CD4-positive, alpha-beta T cell (primary cell): ENCODE measurements around the gene SDHAF1. TPM values are rescaled to one million over a fixed set of nuclear protein-coding genes. Genes with fewer than 3 reads are reported as not detected.

Source experiments
- total RNA-seq, 174 experiments: library from RNA in 2 of 174; stranded (reverse) in 2 of 174; gene quantifications; one replicate each; pipeline ENCODE4 v1.2.3 and lab custom pipeline; 2021 to 2026

Gene SDHAF1
- total RNA-seq, 2 experiments from 2014 or later, result 4.3 to 5.4 TPM

Other genes with a start within 250 kb of the SDHAF1 start
- 10 to 100 TPM; 74.6 to 85.8 TPM for gene U2AF1L4, start 249.8 kb upstream of the SDHAF1 start, total RNA-seq
- gene PSENEN, start 249.5 kb upstream of the SDHAF1 start, total RNA-seq, result 1 to 10 TPM; 7.3 to 9.4 TPM
- gene LIN37, start 246.6 kb upstream of the SDHAF1 start, total RNA-seq, result 1 to 10 TPM; 4.8 to 6.0 TPM
- gene HSPB6, start 238.2 kb upstream of the SDHAF1 start, total RNA-seq, result not detected
- 10 to 100 TPM; 19.4 to 22.6 TPM for gene PROSER3, start 237.0 kb upstream of the SDHAF1 start, total RNA-seq
- 10 to 100 TPM; 16.4 to 19.5 TPM for gene ARHGAP33, start 219.6 kb upstream of the SDHAF1 start, total RNA-seq
- not detected for gene PRODH2, start 182.3 kb upstream of the SDHAF1 start, total RNA-seq
- not detected for gene NPHS1, start 142.7 kb upstream of the SDHAF1 start, total RNA-seq
- gene KIRREL2, start 138.3 kb upstream of the SDHAF1 start, total RNA-seq, result under 1 TPM in 1 of 2 experiments, not detected in 1; 0.14 TPM
- gene APLP1, start 126.6 kb upstream of the SDHAF1 start, total RNA-seq, result not detected
- 10 to 100 TPM; 26.5 to 30.1 TPM for gene NFKBID, start 94.6 kb upstream of the SDHAF1 start, total RNA-seq
- gene HCST, start 92.7 kb upstream of the SDHAF1 start, total RNA-seq, result 10 to 100 TPM; 72.4 to 78.6 TPM
- 1 to 10 TPM; 6.0 to 7.6 TPM for gene TYROBP, start 86.9 kb upstream of the SDHAF1 start, total RNA-seq
- 1 to 10 TPM; 4.2 to 4.5 TPM for gene LRFN3, start 58.8 kb upstream of the SDHAF1 start, total RNA-seq
- gene SYNE4, start 13.6 kb downstream of the SDHAF1 start, total RNA-seq, result 1 to 10 TPM; 1.6 TPM
- 10 to 100 TPM; 38.1 to 41.8 TPM for gene ALKBH6, start 19.0 kb downstream of the SDHAF1 start, total RNA-seq
- under 1 TPM; 0.47 to 0.85 TPM for gene CLIP3, start 37.7 kb downstream of the SDHAF1 start, total RNA-seq
- under 1 TPM; 0.38 to 0.53 TPM for gene THAP8, start 59.1 kb downstream of the SDHAF1 start, total RNA-seq
- 1 to 10 TPM; 2.0 to 2.6 TPM for gene WDR62, start 59.7 kb downstream of the SDHAF1 start, total RNA-seq
- not detected for gene OVOL3, start 116.0 kb downstream of the SDHAF1 start, total RNA-seq
- 10 to 100 TPM; 29.2 to 31.1 TPM for gene POLR2I, start 119.7 kb downstream of the SDHAF1 start, total RNA-seq
- 10 to 100 TPM; 67.5 to 68.0 TPM for gene TBCB, start 120.3 kb downstream of the SDHAF1 start, total RNA-seq
- gene CAPNS1, start 144.9 kb downstream of the SDHAF1 start, total RNA-seq, result 100 to 1,000 TPM; 167 to 177 TPM
- gene COX7A1, start 157.3 kb downstream of the SDHAF1 start, total RNA-seq, result not detected
- gene ZNF565, start 219.5 kb downstream of the SDHAF1 start, total RNA-seq, result 1 to 10 TPM; 7.6 to 8.5 TPM
- gene ZNF146, start 219.9 kb downstream of the SDHAF1 start, total RNA-seq, result 10 to 100 TPM; 13.6 to 13.7 TPM